GM18867 (cell line): Measurements from ENCODE around the gene ZNF614.
"Not testable (repeated sequence)": the region's sequence is repeated elsewhere in the genome, so short reads cannot be mapped to it uniquely, and the experiment has no call there.

Experiments
- ATAC-seq: cut with Tn5 transposase; IDR thresholded peaks from one replicate; pipeline ENCODE4 v1.9.1; 2021; ENCODE audit warnings: mild to moderate bottlenecking, moderate library complexity; ENCODE audit not compliant: unreplicated experiment

The ZNF614 gene

GRCh38 chr19:51993422-51993821 is 34.8 kb downstream of the ZNF614 start:
- no peak for ATAC-seq

GRCh38 chr19:51986309-51987291 is 41.6 kb downstream of the ZNF614 start, which contains the start of gene ZNF350:
Gene ZNF350 (minus strand): TSS chr19:51986840. CDS start chr19:51974360, 12,480 bp downstream.
- peak; percentile 92 for ATAC-seq

DNA sequence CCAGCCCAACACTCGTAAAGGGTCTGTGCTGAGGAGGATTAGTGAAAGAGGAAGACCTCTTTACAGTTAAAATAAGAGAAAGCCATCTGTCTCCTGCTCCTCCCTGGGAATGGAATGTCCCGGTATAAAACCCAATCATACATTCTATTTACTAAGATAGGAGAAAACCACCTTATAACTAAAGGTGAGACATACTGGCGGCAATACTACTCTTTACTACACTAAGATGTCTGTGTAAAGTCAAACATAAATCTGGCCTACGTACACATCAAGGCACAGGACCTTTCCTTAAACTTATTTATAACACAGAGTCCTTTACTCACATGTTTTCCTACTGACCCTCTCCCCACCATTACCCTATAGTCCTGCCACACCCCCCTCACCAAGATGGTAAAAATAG is 44.8 kb downstream of the ZNF614 start:
- no peak for ATAC-seq

DNA sequence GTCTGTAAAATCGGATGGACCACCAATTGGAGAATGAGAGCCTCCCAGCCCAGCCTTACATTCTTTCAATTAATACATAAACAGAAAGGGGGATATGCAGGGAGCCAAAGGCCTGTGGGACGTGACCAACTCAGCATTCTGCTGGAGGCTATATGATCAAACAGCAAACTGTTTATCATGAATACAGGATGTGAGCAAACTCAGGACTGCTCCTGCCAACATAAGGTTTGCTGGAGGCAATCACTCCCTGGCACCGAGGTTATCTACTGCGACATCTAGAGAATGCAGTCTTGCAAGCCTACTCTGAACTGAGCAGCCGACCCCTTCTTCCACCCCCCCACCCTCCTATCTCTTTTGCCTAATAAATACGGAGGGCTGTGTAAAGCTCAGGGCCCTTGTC is 47.3 kb downstream of the ZNF614 start:
- ATAC-seq = not testable (repeated sequence)

DNA sequence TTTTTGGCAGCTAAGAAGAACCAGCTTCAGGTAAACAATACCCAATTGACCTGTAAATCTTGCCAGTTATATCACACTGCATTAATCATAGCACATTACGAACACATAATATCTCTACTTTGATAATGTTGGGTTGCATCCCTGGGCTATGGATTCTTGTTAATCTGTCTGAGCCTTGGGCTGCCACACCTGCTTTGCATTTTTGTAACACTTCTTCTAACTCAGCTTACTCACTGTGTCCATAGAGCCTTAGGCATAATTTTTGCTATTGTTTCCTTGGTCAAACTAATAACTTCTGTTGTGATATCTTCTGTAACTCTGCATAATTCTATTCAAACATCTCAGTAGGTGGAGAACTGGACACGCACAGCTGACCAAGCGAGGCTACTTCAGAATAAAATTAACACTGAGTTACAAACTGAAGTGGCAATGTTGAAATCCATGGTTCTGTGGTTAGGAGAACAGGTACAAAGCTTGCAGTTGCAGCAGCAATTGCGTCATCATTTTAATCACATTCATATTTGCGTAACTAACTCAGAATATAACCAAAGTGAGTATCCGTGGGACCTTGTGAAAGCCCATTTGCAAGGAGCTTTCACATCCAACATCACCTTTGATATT is 48.0 kb downstream of the ZNF614 start:
- no peak for ATAC-seq

- no peak for ATAC-seq
Observed at GRCh38 chr19:51978882-51979281, 49.3 kb downstream of the ZNF614 start.

DNA sequence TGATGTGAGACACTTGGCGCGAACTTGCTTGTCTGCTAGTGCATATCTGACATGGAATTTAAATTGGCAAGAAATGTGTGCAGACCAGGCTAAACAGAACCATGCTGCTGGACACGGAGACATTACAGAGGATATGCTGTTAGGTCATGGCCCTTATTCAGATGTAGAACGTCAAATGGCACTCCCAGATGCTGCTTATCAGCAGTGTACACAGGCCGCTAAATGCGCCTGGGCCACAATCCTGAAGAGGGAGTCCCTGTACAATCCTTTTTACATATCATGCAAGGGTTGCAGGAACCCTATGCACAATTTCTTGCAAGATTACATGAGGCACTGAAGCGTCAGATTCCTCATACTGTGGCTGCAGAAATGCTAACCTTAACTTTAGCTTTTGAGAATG is 50.8 kb downstream of the ZNF614 start:
- ATAC-seq = no peak

DNA sequence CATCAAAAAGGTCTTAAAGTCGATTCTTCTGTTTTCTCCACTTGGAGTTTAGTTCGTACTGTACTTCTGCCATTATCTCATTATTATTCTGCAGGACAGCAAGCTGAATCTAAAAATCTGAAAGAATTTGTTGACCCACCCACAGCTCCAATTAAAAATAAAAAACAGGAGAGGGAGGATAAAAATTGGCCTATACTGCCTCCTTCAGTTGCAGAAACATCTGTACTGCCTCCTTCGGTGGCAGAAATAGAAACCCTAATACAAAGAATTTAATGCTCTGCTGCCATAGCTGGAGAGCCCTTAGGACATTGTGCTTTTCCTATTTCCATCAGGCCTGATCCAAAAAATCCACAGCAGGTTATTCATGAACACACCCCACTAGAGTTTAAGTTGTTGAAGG is 51.3 kb downstream of the ZNF614 start:
- ATAC-seq = no peak

GRCh38 chr19:51975787-51976186 is 52.4 kb downstream of the ZNF614 start:
- not testable (repeated sequence) for ATAC-seq

- ATAC-seq = no peak
Observed at GRCh38 chr19:51971624-51972023, 56.6 kb downstream of the ZNF614 start.

GRCh38 chr19:51970718-51971117 is 57.5 kb downstream of the ZNF614 start:
- no peak for ATAC-seq

GRCh38 chr19:51965583-51965982 is 62.6 kb downstream of the ZNF614 start:
- no peak for ATAC-seq
